ENCODE measurements around the gene PDXK. TPM values are rescaled to one million over a fixed set of nuclear protein-coding genes. Genes with fewer than 3 reads are reported as not detected.

The PDXK gene
- total and polyA plus RNA-seq, 2 of the 8 experiments (the other 6 are each of a cell fraction or from before 2014, with no cell fraction given): 78.0 to 112 TPM

DNA sequence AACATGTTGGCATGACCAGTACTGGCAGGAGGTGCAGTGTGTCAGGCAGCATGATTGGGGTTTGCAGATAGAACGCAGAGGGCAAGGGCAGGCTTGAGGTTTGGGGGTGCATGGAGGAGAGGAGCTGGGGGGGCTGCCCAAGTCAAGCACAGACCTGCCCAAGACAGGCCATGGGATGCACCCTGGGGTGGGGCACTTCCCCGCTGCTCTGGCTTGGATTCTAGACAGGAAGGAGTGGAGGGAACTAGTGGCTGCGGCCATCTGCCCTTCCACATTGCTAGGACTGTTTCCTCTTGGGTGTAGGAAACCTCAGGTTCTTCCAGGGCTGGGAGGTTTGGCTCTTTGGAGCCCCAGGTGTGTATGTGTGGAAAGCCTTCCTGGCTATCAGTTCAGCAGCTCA is 3.0 kb downstream of the PDXK start (continued):
- TF ChIP-seq SAP30 (IDR thresholded peaks at IDR 0.05; ENCODE audit: insufficient read depth, insufficient replicate concordance, low read length) (no peak), SIX5 (IDR thresholded peaks at IDR 0.05; ENCODE audit: low read depth, low read length) (no peak), EGR1 (IDR thresholded peaks at IDR 0.05; ENCODE audit: borderline replicate concordance, low read depth, low read length) (no peak), JUN (IDR thresholded peaks at IDR 0.05; ENCODE audit: low read depth, low read length) (no peak)

Data from H1 (cell line).